HepG2 (cell line): Measurements from ENCODE around the gene SSU72.

ENCODE experiments used
- ATF2 ChIP-seq: sonication (generic); formaldehyde crosslinking; IDR thresholded peaks from 2 replicates; pipeline ENCODE4 v1.4.0; 2020; ENCODE audit warnings: missing genetic modification reagents
- BHLHE40 ChIP-seq: IDR thresholded peaks from 2 replicates; pipeline ENCODE4 v1.6.1; 2011; ENCODE audit warnings: low read length, improper control_type of control experiment
- CENPX ChIP-seq: sonication (generic); formaldehyde crosslinking; IDR thresholded peaks from 2 replicates; pipeline ENCODE4 v1.9.0; 2021; ENCODE audit warnings: mild to moderate bottlenecking, missing genetic modification reagents, moderate library complexity
- CTCF ChIP-seq: sonication (generic); formaldehyde crosslinking; IDR thresholded peaks from 2 replicates; pipeline ENCODE4 v1.5.0; 2020; ENCODE audit warnings: mild to moderate bottlenecking, missing genetic modification reagents, moderate library complexity
- DR1 ChIP-seq: sonication (generic); formaldehyde crosslinking; IDR thresholded peaks from 2 replicates; pipeline ENCODE4 v1.8.0; 2021; ENCODE audit warnings: mild to moderate bottlenecking, missing genetic modification reagents, inconsistent platforms
- EZH2 ChIP-seq: conservative IDR thresholded peaks from 2 replicates; pipeline ENCODE4 v1.6.1; 2012; ENCODE audit warnings: mild to moderate bottlenecking, low read depth, low read length, moderate library complexity
- HCFC1 ChIP-seq: fragments of 150-350 bp; IDR thresholded peaks from 2 replicates; pipeline ENCODE4 v1.6.1; 2014; ENCODE audit warnings: low read depth, low read length
- SRSF9 ChIP-seq: fragments of 200-400 bp; formaldehyde crosslinking; IDR thresholded peaks from 2 replicates; pipeline ENCODE4 v1.6.1; 2018; ENCODE audit warnings: borderline replicate concordance, mild to moderate bottlenecking, low read depth, low read length; ENCODE audit not compliant: insufficient read depth, poor library complexity, severe bottlenecking
- THAP9 ChIP-seq: sonication (generic); formaldehyde crosslinking; IDR thresholded peaks from 2 replicates; pipeline ENCODE4; 2020; ENCODE audit warnings: missing genetic modification reagents, mild to moderate bottlenecking, borderline replicate concordance
- TIGD3 ChIP-seq: sonication (generic); formaldehyde crosslinking; IDR thresholded peaks from 2 replicates; pipeline ENCODE4 v1.5.1; 2020; ENCODE audit warnings: mild to moderate bottlenecking, missing genetic modification reagents, borderline replicate concordance
- ZBTB40 ChIP-seq, 2 experiments: fragments of 450-650 bp in 1 of 2; sonication (generic) in 1 of 2; formaldehyde crosslinking in 1 of 2; IDR thresholded peaks; 2 replicates each; pipeline versions ENCODE4 v1.6.1 to v1.8.0; 2016 to 2022; ENCODE audit warnings: antibody characterized with exemption in 1 of 2, mild to moderate bottlenecking in 1 of 2, missing genetic modification reagents in 1 of 2
- ZFP36 ChIP-seq: fragments of 150-350 bp; IDR thresholded peaks from 2 replicates; pipeline ENCODE4 v1.6.1; 2018; ENCODE audit warnings: borderline replicate concordance, low read length, low read depth; ENCODE audit not compliant: partially characterized antibody
- ZFY ChIP-seq: sonication (generic); formaldehyde crosslinking; IDR thresholded peaks from 2 replicates; pipeline ENCODE4 v1.4.0; 2020; ENCODE audit warnings: missing genetic modification reagents
- ZNF687 ChIP-seq: sonication (generic); formaldehyde crosslinking; IDR thresholded peaks from 2 replicates; pipeline ENCODE4 v1.5.1; 2020; ENCODE audit warnings: mild to moderate bottlenecking, missing genetic modification reagents, moderate library complexity

GRCh38 chr1:1612104-1612400 is 37.4 kb upstream of the SSU72 start:
- TF ChIP-seq ZFP36 (no peak), ZNF687 (no peak), THAP9 (CRISPR knock-in tag) (no peak), DR1 (CRISPR knock-in tag) (no peak), EZH2 (no peak), CENPX (CRISPR knock-in tag) (no peak), CTCF (no peak), ZFY (CRISPR knock-in tag) (no peak), ATF2 (CRISPR knock-in tag) (no peak), SRSF9 (no peak), TIGD3 (CRISPR knock-in tag) (no peak), HCFC1 (no peak), BHLHE40 (no peak), ZBTB40 (IDR thresholded peaks at IDR 0.05) (no peak), ZBTB40 (CRISPR knock-in tag; IDR thresholded peaks at IDR 0.05) (no peak)
